Measurements from ENCODE around the gene DEGS2. TPM values are rescaled to one million over a fixed set of nuclear protein-coding genes. Genes with fewer than 3 reads are reported as not detected.

The DEGS2 gene
- total RNA-seq, 1 experiment from 2014 or later: 0.07 TPM

- no peaks in the 10 kb centered on the region for H3K36me3 Mint-ChIP-seq (ENCODE audit: insufficient read depth, unreplicated experiment)
- no peaks in the 10 kb centered on the region for H3K9me3 Mint-ChIP-seq (ENCODE audit: unreplicated experiment)
- ChIA-PET CTCF (interaction anchor here (0.6 to 1.3 kb wide), 2 partner anchors 127 to 665 kb away, joined by 3 to 4 read pairs; no protein-coding TSS in a partner anchor), POLR2A (interaction anchor here (0.6 to 1.0 kb wide), 2 partner anchors 167 to 237 kb away, joined by 3 to 5 read pairs; no protein-coding TSS in a partner anchor)
- intact Hi-C loops (cut with micrococcal nuclease): no loop called here
- no peaks in the 10 kb centered on the region for H3K27me3 Mint-ChIP-seq (ENCODE audit: insufficient read depth, unreplicated experiment)
- H3K27ac Mint-ChIP-seq (ENCODE audit: low read depth, unreplicated experiment): no peak overlapping the region
- no peak for TF ChIP-seq CTCF (IDR thresholded peaks at IDR 0.05; ENCODE audit: unreplicated experiment)
- H3K4me3 Mint-ChIP-seq (ENCODE audit: unreplicated experiment): no peak overlapping the region
- BruUV-seq (replicated peaks): no TSS peak
- no peaks in the 10 kb centered on the region for H3K4me1 Mint-ChIP-seq (ENCODE audit: insufficient read depth, unreplicated experiment)
- no peak for DNase-seq (ENCODE audit: unreplicated experiment)
These were observed 39.9 kb upstream of the DEGS2 start for GRCh38 chr14:100199240-100199860.

- TF ChIP-seq CTCF (IDR thresholded peaks at IDR 0.05; ENCODE audit: unreplicated experiment): no peak
- Mint-ChIP-seq H3K4me3 (ENCODE audit: unreplicated experiment) (peak overlapping the region; percentile 70), H3K36me3 (ENCODE audit: insufficient read depth, unreplicated experiment) (no peaks in the 10 kb centered on the region), H3K4me1 (ENCODE audit: insufficient read depth, unreplicated experiment) (peaks cover 11% of the 10 kb centered on the region), H3K27ac (ENCODE audit: low read depth, unreplicated experiment) (peak overlapping the region; percentile 89), H3K27me3 (ENCODE audit: insufficient read depth, unreplicated experiment) (no peaks in the 10 kb centered on the region), H3K9me3 (ENCODE audit: unreplicated experiment) (no peaks in the 10 kb centered on the region)
- peak; percentile 5 for DNase-seq (ENCODE audit: unreplicated experiment)
- no TSS peak for BruUV-seq (replicated peaks)
- intact Hi-C loops (cut with micrococcal nuclease): loop anchor here (1.0 to 2.0 kb wide), 3 partner anchors 43 to 211 kb away; no protein-coding TSS in a partner anchor
- ChIA-PET CTCF (interaction anchor here (0.5 to 4.6 kb wide), 52 partner anchors 10 to 1903 kb away, joined by 3 to 68 read pairs (median 5); no protein-coding TSS in a partner anchor), POLR2A (interaction anchor here (0.6 to 2.9 kb wide), 19 partner anchors 9 to 632 kb away, joined by 3 to 31 read pairs (median 4); no protein-coding TSS in a partner anchor)
These were observed 34.2 kb upstream of the DEGS2 start for GRCh38 chr14:100193417-100194357.

GRCh38 chr14:100192672-100193416 lies 33.4 kb upstream of the DEGS2 start:
- POLR2A ChIA-PET: interaction anchor here (0.6 to 2.9 kb wide), 19 partner anchors 8 to 631 kb away, joined by 3 to 31 read pairs (median 4); no protein-coding TSS in a partner anchor
- peaks cover 11% of the 10 kb centered on the region for H3K4me1 Mint-ChIP-seq (ENCODE audit: insufficient read depth, unreplicated experiment)
- intact Hi-C loops (cut with micrococcal nuclease): loop anchor here (1.0 to 2.0 kb wide), 5 partner anchors 44 to 211 kb away; no protein-coding TSS in a partner anchor
- H3K36me3 Mint-ChIP-seq (ENCODE audit: insufficient read depth, unreplicated experiment): no peaks in the 10 kb centered on the region
- no peaks in the 10 kb centered on the region for H3K27me3 Mint-ChIP-seq (ENCODE audit: insufficient read depth, unreplicated experiment)
- H3K4me3 Mint-ChIP-seq (ENCODE audit: unreplicated experiment): peak overlapping the region; percentile 70
- H3K27ac Mint-ChIP-seq (ENCODE audit: low read depth, unreplicated experiment): peak overlapping the region; percentile 89
- BruUV-seq (replicated peaks): no TSS peak
- no peaks in the 10 kb centered on the region for H3K9me3 Mint-ChIP-seq (ENCODE audit: unreplicated experiment)
- peak; percentile 99 for DNase-seq (ENCODE audit: unreplicated experiment)
- CTCF ChIA-PET: interaction anchor here (0.6 to 4.6 kb wide), 50 partner anchors 11 to 1904 kb away, joined by 3 to 68 read pairs (median 5); no protein-coding TSS in a partner anchor
- peak; percentile 71 for TF ChIP-seq CTCF (IDR thresholded peaks at IDR 0.05; ENCODE audit: unreplicated experiment)

Data from MCF 10A (cell line).